NT2/D1 (cell line): ENCODE results near the gene ACKR3.

Source experiments
- SUZ12 ChIP-seq: IDR thresholded peaks from 2 replicates; pipeline ENCODE4 v1.6.1; 2011; ENCODE audit not compliant: insufficient read length, insufficient read depth; ENCODE audit errors: extremely low read depth
- YY1 ChIP-seq: IDR thresholded peaks from 2 replicates; pipeline ENCODE4 v1.6.1; 2011; ENCODE audit not compliant: insufficient read length, insufficient read depth
- ZNF274 ChIP-seq: IDR thresholded peaks from 2 replicates; pipeline ENCODE4 v1.6.1; 2011; ENCODE audit warnings: mild to moderate bottlenecking, low read depth, low read length

- TF ChIP-seq ZNF274 (no peak), SUZ12 (no peak), YY1 (no peak)
Observed at GRCh38 chr2:236608188-236608525, 38.5 kb downstream of the ACKR3 start.
